G401.6 (cell line): ENCODE data around the gene SMARCA2.

Experiments used
- FAIRE-seq: peaks from 2 replicates; lab custom pipeline; 2012; peaks lifted over from hg19 to GRCh38; lab: Jason Lieb, UNC

SMARCA2 gene

DNA sequence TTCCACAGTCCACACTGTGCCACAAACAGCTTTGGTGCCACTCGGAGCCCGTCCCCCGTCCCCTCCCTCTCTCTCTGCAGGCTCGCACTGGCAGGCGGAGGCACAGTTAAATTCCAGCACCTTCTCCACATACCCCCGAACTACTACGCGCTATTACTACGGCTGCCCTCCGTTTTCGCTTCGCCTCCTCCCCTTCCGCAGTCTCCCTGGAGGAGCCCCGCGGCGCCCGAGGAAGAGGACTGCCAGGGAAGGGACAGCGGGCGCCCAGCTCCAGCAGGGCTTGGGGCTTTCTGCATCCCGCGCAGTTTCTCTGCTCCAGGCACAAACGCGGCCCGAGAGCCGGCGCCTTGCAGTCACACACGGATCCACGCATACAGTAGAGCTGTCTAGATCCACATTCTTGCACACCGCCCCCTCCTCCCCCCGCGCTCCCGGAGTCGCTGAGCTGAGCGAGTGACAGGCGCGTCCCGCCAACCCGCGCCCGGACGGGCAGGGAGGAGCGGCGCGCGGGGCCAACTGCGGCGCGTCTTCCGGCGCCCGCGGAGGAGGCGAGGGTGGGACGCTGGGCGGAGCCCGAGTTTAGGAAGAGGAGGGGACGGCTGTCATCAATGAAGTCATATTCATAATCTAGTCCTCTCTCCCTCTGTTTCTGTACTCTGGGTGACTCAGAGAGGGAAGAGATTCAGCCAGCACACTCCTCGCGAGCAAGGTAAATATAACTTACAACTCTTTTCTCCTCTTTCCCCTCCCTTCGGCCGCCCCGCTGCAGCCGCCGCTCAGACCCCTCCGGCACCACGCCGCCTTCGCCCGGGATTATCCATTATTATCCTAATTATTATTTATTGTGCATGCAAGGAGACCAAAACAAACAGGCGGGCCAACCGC is at the start of gene SMARCA2:
Gene SMARCA2 (plus strand): TSS at position 652 of the 885 bp plus-strand sequence. CDS start 13,676 bp downstream, outside the sequence.
- FAIRE-seq, result no peak

DNA sequence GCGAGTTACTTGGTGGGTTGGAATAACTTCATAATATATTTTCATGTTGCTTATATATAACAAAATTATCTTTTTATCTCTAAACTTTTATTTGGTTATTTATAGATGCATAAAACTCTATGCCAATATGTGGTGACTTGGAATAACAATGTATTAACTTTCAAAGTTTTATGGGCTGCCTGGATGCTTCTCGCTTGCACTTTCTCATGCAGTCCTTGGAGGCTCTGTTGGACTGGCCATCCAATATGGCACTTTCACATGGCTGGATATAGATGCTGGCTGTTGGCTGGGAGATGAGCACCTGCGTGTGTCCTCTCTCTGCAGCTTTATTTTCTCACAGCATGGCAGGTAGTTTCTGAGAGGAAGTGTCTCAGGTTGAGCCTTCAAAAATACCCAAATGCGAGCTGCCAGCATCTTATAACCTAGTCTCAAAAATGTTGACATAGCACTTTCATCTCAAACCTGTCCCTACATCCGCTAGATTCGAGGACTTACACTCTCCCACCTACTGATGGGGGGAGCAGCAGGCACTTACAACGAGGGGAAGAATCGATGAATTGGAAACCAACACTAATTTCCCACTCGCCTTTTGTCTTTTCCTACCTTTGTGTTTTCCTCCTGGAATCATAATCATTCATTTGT is 48.3 kb upstream of the SMARCA2 start:
- FAIRE-seq, result no peak

DNA sequence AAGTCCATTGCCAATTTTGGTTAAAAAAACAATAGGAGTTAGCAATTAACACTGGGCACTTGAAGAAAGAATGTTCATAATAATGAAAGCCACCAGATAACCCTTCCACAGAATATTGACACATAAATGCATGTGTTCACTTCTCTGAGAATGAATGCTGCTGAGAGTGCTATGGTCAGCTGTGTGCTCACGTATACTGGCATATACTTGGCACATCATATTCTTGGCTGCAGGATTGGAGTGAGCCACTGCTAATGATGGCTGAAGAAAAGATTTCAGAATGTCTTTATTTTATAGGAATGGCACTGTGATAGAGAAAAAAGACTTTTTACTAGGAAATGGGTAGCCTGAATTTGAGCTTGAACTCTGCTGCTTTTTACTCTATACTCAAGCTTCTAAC is 46.0 kb upstream of the SMARCA2 start:
- FAIRE-seq, result no peak

DNA sequence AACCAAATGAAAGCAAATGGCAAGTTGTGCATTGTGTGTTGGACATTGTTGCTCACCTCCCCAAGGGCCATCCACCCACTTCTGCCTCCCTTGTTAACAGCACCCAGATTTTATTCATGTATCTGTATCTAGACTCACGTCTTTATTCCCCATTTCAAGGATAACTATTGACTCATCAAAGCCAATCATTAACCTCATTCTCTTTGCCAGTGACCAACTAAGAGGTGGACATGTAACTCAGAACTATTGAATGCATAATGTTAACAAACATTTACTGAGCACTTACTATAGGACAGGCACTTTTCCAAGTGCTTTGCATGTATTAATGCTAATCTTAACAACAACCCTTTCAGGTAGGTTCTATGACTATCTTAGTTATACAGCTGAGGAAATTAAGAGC is 45.2 kb upstream of the SMARCA2 start:
- FAIRE-seq, result no peak

DNA sequence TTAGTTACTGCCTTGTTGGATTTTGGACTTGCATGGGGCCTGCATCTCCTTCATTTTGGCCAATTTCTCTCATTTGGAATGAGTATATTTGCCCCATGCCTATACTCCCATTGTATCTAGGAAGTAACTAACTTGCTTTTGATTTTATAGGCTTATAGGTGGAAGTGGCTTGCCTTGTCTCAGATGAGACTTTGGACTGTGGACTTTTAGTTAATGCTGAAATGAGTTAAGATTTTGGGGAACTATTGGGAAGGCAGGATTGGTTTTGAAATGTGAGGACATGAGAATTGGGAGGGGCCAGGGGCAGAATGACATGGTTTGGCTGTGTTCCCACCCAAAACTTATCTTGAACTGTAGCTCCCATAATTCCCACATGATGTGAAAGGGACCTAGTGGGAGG is 42.5 kb upstream of the SMARCA2 start:
- FAIRE-seq, result no peak

DNA sequence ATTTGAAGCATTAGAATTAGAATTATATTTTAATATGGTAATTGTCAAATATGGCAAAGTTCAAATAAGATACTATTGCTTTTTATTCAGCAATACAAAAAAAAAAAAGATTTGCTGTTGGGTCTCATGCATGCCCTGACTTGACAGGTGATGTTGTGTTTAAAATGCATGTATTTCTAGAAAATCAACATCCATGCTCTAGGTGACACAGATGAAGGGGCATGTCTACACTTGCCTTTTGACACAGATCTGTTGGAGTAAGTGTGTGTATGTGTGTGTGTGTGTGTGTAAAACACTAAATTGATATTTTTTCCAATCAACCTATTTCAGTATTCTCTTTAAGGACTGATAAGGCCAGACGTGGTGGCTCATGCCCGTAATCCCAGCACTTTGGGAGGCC is 38.1 kb upstream of the SMARCA2 start:
- FAIRE-seq, result no peak

DNA sequence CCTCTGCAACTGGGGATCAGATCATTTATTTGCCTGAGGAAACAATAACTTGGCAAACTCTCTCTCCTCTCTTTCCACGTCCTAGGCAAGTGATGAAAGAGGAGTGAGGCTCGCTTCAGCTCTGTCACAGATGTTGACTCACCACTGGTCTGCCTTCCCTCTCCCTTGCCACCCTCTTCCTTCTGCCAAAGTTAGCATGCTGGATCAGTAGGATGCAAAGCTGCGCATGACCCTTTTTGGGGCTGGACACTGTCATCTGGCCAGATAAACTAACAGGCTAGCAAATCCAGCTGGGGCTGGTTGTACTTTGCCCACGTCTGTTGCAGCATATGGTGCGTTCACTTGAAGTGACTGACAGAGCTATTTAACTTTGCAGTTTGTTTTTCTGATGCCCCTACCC is 36.2 kb upstream of the SMARCA2 start:
- FAIRE-seq, result no peak

DNA sequence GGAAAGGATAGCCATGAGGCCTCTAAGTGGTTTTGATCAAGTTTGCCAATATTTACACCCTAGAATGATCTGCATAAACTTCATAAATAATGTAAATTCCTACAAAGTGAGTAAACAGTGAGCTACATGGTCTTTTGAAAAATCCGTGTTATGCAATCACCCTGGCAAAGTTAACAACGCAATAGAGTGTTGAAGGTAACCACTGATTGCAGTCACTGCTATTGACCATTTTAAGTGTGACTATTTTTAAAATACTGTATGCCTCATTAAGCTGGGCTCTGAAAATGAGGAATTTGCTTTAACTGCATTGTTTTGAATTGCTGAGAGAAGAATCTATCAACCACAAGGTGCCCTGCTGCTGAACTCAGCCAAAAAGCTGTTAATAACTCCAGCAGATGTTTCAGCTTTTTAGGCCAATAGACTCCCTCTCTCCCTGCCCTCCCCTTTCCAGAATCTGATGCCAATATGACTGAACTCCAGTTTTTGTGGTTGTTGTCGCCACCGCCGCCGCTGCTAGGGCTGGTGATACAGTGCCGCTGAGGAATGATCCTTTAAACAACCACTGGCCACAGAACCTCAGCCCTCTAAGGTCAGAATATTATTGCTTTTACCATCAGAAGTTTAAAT is 35.3 kb upstream of the SMARCA2 start:
- FAIRE-seq, result no peak

DNA sequence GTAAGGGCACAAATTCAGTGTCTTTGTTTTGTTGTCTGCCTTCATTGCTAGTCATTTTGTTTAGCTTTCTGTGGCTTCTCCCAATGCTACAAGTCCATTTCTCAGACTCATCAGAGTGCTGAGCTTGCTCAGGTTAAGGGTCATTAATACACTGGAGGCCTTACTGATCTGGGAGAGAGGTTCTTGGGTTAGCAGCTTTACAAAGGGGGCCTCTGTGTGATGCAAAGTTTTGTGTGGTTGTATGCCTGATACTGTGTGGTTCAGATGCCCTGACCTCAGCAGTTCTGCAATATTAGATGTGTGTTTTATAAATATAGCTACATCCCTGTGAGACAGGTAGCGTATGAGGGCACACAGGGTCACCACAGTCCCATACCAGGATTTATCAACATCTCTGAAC is 34.8 kb upstream of the SMARCA2 start:
- no peak for FAIRE-seq

DNA sequence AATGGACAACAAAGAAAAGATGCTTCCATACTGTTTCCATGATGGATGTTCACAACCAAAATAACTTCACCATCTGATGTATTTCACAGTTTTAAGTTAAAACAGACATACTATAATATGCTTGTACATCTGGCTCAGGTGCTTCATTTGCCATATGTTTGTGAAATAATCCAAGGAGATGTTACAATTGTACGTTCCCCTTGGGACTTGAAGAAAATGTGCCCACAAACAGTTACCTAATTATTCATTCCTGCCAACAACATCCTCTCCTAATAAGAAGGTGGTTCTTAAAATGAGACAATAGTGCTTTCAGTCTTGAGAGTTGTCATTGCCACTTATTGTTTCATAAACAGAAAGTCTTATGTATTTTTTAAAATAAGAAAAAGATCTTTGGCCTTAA is 33.1 kb upstream of the SMARCA2 start:
- FAIRE-seq, result no peak

DNA sequence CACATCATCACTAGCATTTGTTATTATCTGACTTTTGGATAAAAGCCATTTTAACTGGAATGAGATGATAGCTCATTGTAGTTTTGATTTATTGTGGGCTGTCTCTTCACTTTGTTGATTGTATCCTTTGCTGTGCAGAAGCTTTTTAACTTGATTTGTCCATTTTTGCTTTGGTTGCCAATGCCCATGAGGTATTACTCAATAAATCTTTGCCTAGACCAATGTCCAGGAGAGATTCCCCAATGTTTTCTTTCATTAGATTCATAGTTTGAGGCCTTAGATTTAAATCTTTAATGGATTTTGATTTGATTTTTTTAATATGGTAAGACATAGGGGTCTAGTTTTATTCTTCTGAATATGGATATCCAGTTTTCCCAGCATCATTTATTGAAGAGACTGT is 28.8 kb upstream of the SMARCA2 start:
- no peak for FAIRE-seq

DNA sequence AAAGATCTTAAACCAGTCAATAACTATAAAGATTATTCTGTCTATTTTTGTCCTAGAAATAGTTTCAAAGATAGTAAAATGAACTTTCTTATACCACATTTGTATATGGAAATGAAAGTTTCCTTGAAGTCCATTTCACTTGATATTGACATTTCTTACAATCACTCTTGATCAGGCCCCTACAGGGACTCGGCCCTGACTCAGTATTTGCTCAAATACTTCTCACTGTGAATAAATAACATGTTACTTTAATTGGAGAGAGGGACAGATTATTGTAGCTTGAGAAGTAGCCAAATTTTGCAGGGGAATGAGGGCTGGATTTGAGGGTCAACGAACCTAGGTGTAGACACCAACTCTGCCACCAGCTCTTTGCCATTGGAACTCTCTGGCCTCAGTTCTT is 25.6 kb upstream of the SMARCA2 start:
- no peak for FAIRE-seq

DNA sequence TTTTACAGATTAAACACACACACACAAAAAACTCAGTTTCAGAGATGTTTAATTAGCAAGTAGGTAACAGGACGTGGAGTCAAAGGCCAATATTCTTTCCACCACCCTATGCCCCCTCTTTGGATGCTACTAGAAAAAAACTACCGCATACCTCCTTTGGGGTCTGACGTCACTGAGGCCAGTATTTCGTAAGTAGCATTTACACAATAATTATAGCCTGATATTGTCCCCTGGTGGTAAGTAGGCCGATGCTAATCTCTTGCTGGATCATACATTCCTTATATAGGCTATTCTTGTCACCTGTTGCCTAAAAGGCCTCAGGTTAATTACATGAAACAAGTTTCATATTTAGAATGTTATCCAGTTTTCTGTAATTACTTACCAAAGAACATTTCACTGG is 21.0 kb upstream of the SMARCA2 start:
- FAIRE-seq, result no peak

DNA sequence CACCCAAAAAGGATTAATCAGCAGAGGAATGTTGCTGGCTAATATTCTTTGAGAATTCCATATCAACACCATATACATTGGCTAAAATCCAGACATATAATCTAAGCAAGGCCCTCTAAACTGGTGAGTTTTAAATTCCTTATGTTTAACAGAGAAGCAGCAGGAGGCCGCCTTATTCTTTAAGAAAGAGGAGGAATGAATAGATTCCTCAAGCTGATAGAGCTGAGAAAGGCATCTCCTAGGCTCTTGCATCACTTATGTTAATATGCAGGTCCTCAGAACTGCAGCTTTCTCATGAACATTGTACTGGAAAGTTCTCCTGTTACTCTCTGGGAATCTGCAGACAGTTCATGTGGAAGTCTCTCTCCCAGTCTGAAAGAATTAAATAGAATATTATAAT is 20.1 kb upstream of the SMARCA2 start:
- FAIRE-seq, result no peak

DNA sequence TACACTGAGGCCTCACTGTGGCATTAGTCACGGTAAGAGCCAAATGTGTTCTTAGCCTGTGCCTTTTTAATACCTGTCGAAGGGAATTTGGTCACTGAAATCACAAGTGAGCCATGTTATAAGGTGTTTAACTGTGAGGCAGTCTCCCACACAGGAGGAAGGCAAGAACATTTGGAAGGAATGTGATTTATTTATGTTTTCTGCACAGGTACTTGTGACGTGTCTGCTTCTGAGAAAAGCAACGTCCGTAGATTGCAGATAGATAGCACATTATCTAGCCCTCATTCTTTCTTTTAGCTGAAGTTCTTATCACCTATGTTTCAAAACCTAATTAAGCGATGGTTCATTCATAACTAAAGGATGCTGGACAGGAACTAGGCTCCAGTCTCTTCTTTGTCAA is 19.0 kb upstream of the SMARCA2 start:
- FAIRE-seq, result no peak

DNA sequence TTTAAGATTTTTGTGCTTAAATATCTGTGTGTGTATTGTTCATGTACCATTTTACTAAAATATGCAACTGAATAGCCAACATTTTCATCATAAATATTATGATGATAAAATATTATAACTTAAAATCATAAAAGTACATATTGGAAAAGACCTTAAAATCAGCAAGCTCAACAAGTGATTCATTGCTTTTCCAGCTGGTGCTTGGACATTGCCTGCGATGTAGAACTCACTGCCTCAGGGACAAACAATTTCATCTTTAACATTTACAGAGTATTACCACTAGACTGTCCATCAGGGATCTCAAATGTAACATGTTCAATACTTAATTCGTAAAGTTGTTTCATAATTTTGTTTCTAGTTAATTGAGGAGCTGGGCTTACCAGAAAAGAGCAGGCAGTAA is 17.5 kb upstream of the SMARCA2 start:
- FAIRE-seq, result no peak

DNA sequence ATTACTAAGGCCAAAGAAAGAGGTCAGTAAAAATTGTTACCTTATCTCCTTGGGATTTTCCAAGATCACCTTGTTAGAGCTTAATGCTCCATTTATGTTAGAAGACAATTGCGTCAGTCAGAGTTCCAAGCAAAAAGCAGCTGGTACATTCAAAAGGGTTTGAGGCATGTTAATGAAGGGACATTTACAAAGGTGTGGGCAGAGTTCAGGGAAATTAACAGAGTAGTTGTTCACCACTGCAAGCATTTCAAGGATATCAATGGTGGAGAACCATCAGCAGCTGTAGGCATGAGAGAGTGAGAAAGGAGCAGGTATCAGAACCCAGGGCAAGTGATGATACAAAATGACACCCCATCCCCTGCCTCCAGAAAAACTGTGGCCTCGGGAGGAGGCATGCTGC is 17.0 kb upstream of the SMARCA2 start:
- no peak for FAIRE-seq

DNA sequence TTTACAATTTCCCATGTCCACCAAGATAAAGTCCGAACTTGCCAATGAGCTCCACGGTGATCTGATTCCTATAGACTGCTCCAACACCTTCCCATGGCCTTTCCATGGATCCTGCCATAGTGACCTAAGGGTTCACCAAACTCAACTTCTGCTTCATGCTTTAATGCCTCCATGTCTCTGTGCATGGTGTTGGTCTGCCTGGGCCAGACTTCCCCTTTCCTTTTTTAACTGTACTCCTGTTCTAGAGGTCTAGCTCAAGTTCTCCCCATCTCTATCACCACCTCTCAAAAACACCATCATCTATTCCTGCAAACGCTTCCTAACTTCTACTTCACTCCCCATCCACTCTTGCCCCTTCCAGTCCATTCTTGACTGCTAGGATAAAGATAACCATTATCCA is 14.8 kb upstream of the SMARCA2 start:
- no peak for FAIRE-seq

DNA sequence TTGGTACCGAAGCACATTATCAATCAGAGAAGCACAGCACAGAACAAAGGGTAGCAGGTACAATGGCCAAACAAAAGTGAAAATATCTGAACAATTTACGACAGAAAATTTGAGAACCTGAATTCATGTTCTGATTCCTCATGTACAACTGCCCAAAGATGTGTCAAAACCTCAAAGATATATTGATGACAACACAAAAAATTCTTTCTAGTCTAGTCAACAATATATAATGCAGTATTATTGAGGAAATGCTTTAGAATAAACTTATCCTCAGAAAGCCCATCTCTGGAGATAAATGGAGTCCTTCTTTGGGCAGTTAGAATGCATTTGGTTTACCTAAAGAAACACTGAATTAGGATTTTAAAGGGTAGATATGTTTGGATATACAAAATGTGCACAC is 6.8 kb upstream of the SMARCA2 start:
- no peak for FAIRE-seq

DNA sequence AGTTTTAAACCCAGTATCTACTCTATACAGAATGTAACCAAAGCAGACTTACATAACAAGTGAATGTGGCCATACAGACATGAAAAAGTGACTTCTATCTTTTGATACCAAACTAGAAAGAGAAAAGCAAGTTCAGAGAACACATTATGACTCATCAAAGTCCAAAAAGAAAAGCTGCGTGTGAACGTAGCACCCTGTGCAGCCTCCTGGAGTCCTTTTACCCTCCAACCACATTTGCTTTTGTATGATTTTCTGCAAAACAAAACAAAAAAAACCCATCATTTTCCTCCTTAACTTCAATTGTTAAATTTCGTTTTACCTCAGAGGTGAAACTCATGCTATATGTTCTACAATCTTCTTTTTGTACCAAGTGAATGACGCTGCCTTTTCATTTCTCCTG is 2.8 kb upstream of the SMARCA2 start:
- no peak for FAIRE-seq

DNA sequence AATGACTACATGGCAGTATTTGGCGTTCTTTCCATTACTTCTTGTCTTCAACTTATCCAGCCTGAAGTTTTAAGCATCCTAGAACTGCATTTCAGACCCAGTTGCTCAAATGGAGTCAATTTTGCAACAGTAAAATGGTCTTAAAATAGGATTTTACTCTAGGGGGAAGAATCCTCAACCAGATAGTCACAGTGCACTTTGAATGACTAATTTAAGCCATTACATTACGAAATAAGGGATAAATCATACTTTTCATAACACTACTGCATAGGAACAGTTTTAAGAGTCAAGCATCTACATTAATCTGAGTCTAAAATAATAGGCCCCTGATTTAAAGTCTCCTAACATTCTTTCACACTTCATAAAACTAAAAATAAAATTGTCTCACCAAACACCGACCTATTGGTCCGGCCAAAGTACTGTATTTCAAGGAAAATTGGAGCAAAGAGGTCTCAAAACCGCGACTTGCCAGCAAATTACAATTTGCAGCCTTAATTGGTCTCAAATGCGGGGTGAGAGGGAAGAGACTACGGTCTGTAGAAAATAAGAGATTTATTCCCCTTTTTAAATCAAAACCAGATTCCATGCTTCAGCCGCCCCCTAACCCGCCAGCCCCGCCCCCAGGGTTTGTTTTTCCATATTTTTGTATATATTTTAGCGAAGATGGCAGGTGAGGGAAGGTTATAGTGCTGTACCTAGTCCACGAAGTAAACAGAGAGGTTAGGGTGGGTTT is 1.2 kb upstream of the SMARCA2 start:
- no peak for FAIRE-seq

DNA sequence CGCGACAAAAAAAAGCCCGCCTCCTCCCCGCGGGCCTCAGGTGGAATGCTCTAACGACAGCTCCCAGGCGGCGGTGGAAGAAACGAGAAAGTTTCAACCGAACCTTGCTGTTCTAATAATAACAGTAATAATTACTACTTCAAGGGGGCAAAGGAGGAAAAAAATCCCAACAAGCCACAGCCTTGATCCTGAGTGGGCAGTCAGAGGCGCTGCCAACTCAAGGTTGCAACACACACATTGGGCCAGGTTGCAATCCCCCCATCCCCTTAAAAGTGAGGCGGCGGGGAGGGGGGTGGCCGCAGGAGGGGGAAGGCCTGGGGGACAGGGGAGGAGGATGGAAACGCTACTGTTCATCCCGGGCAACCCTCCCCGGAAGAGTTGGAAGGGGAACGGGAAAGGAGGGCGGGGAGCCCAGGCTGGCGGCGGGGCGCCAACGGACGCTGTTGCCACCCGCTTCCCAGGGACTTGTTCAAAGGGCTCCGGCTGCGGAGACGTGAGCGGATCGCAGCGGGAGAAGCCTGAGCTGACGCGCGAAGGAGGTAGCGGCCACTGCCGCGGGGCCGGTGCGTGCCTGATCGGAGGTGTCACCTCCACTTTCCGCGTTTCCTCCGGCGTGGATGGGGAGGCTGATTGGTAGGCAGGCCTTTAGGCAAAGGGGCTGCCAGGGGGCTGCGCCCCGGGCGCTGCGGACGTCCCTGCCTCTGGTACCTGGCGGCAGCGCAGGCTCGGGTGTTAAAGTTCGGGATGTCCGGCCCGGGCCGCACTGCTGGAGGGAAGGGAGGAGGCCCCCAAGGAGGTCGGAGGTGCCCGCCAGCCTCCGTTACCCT is 647 bp downstream of the SMARCA2 start:
- no peak for FAIRE-seq
